T follicular helper cell (primary cell): ENCODE data around the gene TIE1.

ENCODE experiments used
- DNase-seq: peaks from one replicate; pipeline ENCODE4 v3.0.0-alpha.2; 2020; ENCODE audit warnings: low read depth
- total RNA-seq, 2 experiments: gene quantifications; one replicate each; lab custom pipeline; 2026; lab: John Stamatoyannopoulos, UW

TIE1 gene
- total RNA-seq = 0 to 0.04 reads per million in 2 experiments

DNA sequence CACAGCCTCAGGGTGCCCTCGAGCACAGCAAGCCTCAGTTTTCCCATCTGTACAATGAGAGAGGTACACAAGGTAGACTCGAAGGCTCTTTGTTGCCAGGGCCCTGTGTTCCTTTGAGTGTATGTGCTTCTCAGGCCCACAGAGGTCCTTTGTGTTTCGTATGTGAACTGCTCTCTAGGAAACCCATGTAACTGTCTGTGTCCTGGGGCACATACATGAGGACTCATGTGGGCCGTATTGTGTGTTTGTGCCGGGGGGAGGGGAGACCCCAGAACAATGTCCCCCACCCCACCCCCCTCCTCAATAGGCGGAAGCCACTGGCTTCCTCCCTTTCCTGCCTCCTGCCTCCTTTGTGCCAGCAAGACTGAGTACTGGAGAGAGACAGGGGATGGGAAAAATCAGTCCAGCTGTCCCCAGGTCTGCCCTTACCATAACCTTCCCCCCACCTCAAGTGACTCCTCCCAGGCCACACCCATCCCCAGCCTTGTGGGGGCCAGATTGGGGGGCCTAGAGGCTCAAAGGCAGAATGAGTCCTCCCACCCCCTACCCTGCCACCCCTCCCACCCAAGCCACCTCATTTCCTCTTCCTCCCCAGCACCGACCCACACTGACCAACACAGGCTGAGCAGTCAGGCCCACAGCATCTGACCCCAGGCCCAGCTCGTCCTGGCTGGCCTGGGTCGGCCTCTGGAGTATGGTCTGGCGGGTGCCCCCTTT is at the start of gene TIE1:
TSS of gene TIE1 (plus strand) at position 605 of the 717 bp plus-strand sequence. CDS start at position 695, 90 bp downstream.
- no peak for DNase-seq

DNA sequence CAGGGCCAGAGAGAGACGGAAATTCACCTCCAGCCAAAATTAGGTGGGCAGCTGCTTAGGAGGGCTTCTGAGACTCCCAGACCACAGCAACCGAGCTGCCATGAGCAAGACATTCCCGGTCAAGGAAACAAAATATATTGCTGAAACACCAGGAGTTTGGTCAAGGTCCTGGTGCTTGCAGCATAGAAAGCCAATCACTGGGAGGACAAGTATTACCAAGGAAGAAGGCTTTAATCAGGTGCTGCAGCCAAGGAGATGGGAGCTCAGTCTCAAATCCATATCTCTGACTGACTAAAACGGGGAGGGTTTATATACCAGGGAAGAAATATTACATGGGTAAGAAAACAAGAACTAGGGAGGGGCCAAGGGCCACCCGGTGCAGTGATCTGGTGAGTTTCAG is 49.8 kb upstream of the TIE1 start:
- no peak for DNase-seq

DNA sequence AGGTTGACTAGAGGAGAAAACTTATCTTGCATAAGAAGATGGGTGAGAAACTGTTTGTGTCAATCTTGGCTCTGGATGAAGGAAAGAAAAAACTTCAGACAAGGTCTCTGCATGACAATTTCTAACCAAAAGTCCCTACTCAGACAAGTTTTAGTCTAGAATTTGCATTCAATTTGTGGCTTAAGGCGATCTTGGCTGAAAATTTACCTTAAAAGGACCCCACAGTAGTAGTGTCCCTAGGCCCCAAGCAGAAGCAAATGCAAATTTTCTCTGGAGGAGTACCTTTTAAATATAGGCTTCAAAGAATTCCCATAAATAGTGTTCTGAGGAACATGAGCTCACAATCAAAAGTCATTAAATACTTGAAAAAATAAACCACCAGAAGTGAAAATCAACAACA is 48.6 kb upstream of the TIE1 start:
- DNase-seq = no peak

DNA sequence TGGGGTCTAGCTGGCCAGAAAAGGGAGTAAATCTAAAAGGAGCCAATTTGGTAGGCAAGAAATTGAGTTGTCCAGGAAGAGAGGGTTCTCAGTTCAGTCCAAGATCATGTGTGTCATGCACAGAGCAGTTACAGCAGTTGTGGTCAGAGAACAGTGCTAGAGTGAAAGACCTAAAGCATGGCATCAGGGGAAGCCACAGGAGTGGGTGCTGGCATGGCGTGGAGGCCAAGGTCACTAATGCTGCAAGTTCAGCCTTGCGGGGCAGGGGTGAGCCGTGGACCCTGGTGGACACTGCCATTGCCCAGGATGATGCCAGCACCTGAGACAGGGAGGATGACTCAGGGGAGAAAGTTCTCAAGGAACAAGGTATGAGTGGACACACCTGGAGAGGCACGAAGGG is 47.6 kb upstream of the TIE1 start:
- DNase-seq = no peak

DNA sequence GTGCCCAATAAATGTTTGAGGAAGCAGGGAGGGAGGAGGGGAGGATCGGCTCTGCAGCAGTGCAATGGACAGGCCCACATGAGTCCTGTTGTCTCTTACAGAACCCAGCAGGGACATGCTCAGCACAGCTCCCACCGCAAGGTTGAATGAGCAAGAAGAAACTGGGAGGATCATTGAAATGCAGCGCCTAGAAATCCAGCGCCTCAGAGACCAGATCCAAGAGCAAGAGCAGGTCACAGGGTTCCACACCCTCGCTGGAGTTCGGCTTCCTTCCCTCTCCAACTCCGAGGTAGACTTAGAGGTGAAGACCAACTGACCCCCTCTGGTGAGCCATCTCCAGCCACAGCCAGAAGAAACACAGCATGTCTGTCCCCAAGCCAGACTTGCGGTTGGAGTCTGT is 46.9 kb upstream of the TIE1 start:
- no peak for DNase-seq

DNA sequence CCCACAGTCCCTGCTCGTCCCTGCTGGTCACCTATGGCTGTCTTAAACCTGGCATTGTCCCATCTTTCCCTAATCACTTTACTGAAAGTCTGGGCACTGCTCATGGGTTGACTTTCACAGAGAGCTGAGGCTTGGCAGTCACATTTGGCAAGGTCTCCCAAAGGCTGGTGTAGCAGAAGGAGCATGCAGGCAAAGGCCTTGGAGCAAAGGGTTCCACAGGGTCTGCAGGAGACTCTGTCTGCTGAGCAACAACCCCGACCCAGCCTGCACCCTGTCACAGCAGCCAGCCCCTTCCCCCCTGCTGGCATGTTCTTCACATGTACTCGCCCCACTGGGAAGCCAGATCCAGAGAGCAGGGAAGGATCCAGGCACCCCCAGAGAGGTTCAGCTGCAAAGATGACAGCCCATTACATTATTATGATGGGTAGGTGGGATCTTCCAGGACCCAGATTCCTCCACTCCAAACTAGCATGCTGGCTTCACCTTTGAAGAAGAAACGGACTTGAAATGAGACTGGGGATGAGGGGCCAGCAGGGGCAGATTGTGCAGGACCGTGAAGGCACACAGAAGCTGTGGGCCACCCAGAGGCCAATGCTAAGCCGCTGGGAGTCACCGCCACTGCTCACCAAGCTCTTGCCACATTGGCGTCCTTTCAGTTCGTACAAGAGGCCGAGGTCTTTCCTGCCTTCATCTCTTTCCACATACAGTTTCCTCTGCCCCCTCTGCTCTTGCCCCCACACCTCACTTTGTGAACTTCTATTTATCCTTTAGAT is 45.2 kb upstream of the TIE1 start:
- DNase-seq = no peak

DNA sequence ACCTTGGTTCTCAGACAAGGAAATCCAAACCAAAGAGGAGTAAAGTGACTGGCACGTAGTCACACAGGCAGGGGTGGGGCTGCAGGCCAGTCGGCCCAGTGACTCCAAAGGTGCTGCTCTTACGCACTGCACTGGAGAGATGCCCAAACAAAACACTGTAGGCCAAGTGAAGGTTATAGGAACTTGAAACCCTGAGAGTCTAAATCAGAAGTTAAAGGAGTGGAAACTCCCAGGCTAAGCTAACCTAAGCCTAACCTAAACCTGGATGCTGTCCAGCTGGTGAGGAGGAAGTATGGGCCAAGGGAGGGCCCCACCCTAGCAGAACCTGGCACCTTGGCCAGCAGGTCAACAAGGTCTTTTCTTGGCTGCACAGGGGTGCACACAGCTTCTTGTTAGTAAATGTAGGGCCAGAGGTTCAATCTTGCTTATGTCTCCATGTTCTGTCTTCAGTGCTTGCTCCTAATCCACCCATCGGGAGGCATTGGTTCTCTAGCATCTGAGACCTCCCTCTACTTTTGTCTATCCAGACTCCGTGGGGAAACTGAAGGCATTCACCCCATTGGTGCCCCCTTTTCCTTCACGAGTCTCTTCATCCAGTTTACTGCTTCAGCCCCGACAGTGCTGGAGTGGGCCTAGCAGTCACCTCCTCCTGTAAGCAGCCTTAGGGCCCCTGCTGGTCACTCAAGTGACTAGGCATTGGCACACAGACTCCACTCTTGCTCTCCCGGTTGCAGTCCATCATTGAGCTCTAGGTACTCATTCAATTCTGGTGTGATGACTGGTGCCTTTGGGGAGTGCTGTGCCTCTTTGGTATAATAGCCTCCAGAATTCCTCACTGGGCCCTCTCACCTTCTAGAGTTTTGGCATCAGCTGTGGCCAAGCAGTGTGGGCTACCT is 43.9 kb upstream of the TIE1 start:
- no peak for DNase-seq

DNA sequence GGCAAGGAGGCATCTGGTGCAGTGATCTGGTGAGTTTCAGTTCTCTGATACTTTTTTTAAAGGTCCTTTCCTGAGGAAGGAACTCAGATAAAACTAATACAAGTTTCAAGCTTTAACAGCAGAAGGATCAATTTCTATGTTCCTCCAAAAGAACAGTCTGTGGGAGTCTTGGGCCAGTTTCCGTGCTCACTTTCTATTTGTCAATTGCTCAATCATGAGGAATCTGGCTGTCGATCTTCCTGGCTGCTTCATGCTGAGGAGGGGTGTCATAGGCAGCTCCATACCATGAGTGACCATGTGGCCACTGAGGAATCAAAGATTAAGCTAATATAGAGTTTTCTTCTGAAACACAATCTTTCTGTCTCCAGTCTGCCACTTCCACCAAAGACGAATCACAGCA is 42.4 kb upstream of the TIE1 start:
- no peak for DNase-seq

DNA sequence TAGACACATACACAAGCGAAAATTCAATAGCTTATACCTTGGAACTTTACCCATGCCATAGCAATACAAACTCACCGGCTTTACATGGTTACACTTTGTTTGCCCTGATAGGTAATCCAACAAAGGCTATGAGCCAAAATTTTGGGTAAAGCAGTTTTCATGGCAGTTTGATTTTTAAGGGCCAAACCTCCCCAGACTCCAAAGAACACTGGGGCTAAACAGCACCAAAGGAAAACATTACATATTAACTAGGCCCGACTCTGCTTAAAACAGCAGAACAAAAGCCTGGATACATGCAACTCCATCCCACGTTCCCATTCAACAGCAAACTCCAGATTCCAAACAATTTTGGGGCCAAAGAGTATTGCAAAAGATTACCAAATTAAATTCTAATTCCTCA is 35.4 kb upstream of the TIE1 start:
- no peak for DNase-seq

DNA sequence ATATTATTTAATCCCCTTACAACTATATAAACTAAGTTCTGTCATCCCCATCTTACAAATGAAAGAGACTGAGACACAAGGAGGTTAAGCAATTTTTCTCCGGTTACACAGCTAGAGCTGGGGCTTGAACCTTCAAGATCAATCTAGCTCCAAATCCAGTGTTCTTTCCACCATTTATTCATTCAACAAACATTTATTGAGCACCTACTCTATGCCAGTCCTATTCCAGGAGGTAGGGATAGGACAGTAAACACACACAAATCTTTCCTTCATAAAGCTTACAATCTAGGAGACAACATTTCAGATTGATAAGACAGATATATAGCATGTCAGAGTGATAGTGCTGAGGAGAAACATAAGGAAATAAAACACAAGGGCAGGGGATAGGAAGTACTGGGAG is 33.9 kb upstream of the TIE1 start:
- no peak for DNase-seq

DNA sequence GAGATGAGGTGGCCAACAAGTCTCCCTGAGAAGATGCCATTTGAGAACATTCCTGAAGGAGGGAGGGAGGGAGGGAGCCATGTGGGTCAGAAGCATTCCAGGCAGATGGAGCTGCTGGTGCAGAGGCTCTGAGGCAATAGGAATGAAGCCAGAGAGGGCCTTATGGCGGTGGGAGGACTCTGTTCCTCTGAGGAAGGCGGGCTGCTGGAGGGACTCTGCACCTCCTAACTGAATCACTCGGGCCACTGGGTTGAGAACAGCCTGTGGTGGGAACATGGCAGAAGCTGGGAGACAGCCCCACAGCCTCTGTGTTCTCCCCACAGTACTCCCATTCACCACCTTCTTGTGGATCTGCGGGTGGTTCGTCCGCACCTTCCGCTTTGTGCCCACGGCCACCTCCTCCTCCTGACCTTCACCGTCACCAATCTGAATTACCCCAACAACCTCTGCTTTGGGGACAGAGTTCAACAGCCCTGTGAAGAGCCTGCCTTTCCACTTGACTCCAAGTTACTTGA is 33.4 kb upstream of the TIE1 start:
- no peak for DNase-seq

DNA sequence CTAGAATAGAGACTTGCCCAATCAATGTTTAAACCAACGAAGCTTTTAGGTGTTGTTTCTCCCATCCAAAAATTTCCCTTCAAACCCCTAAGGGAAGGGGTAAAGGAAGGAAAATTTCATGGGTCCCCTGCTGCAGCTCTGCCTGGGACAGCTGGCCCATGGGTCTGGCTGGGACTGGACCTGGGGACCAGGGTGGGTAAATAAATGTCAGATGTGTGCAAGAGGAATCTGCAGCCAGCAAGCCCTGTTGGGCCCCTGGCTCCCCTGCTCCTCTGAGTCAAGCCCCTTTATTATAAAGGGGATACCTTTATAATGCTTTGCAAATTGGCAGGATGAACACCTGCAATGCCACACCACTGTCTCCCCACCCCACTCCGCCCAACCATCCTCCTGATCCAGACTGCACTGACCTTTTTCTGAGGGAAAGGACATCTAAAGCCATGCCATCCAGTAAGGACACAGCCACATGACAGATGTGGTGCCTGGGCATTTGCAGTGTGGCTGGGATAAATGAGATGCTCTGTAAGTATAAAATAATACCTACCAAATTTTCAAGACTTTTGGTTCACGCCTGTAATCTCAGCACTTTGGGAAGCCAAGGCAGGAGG is 32.9 kb upstream of the TIE1 start:
- DNase-seq = no peak

DNA sequence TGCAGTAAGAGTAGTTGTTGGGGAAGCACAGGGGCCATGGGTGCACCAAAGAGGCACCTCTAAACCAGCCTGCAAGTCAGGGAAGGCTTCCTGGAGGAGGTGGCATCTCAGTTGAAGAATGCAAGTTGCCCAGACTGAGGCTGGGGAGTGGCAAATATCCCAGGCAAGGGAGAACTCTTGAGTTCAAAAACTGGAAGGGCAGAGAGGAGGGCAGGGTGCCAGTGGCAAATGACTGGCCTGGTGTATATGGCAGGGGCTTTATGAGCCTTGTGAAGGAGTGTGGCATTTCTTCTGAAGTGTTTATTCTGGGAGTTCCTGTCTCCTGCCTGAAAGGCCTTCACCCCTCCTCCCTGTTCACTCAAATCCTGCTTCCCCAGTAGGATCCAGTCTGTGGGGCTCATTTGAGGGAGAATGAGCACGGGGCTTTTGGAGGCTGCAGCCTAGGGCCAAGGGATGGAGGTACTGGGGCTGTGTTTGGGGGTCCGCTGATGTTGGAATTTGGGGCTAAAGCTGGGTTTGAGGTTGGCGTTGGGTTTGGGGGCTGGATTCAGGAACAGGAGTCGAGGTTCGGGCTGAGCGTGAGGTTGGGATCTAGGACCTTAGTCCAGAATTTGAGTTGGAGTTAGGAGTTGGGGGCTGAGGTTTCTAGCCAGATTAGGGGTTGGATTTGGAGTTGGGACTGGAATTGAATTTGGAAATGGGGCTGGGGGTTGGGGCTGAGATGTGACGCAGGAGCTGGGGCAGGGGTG is 31.0 kb upstream of the TIE1 start, which contains the start of gene TMEM125:
TSS of gene TMEM125 (plus strand) at position 357 of the 749 bp plus-strand sequence. CDS start 2,740 bp downstream, outside the sequence.
- no peak for DNase-seq

DNA sequence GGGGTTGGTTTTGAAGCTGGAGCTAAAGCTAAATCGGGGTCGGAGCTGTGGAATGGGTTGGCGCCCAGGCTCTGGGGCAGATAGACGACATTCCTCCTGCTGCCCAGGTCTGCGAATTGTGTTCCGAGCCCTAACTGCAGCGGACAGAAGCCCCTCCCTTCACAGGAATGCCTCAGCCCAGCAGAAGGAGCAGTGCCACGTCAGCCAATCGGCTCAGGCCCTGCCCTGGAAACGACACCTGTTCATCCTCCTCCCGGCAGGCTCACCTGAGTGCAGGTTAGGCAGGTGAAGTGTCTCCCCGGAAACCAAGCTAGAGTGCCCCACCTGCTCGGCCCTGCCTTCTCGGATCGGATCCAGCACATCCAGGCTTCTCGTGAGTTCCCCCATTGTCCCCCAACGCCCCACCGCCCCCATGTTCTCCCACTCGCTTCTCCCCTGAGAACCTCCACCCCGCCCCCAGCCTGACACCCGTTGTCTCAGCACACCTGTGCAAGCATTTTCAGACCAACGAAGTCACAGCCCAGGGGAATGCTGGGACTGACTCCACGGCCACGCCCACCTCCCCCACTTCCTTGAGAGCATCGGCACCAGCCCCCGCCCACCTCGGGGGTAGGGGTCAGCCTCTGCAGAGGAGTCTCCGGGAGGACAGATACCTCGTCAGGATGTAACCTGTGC is 30.2 kb upstream of the TIE1 start:
- DNase-seq = no peak

DNA sequence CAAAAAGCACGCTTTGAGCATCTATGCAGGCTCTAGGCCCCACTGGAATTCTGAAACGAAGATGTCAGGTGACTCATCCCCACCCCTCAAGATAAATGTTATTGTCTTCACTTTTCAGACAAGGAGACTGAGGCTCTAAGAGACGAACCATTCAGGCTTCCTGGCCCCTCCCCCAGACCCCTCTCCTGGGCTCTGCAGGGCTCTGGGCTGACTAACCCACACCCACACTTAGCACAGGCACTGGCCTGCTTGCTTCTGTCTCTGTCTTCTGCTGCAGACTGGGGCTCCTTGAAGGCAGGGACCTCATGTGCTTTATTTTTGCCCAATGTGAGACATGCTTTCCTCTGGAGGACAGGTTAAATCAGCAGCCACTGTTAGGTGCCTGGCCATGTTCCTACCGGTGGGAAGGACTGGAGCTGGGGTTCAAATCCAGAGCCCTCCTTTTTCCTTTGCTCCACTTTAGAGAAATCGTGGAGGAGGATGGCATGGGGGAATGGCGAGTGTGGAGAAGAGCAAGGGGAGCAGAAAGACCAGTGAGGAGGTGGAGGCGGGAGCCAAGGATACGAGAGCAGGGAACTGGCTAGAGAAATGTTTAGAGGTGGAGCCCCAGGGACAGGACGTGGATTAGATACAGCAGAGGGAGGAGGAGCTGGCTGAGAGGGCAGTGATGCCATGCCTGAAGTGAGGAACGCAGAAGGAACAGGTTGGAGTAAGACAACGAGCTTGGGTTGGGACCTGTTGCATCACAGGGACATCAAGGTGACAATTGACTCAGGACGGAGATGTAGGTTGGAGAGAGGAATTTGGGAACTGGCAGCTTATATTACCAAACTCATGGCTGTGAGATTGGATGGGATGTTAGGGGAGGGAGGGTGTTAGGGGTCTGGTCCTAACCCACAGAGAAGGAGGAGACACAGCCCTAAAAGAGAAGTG is 29.3 kb upstream of the TIE1 start:
- no peak for DNase-seq

DNA sequence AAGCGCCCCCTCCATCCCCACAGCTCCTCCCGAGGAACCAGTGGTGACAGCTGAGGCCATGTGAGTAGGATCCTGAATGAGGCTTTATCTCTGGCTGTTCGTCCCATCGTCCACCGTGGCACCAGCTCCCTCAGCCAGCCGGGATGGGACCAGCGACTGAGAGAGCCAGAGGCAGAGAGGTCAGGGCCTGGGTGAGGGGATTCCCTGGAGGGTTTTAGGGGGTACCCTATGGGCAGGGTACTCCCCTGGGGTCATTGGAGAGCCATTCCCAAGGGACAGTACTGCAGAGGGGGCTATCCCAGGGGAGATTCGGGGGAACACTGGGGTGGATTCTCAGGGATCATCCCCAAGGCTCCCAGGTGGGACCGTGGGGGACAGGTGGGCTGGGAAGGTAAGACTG is 28.6 kb upstream of the TIE1 start:
- DNase-seq = no peak

DNA sequence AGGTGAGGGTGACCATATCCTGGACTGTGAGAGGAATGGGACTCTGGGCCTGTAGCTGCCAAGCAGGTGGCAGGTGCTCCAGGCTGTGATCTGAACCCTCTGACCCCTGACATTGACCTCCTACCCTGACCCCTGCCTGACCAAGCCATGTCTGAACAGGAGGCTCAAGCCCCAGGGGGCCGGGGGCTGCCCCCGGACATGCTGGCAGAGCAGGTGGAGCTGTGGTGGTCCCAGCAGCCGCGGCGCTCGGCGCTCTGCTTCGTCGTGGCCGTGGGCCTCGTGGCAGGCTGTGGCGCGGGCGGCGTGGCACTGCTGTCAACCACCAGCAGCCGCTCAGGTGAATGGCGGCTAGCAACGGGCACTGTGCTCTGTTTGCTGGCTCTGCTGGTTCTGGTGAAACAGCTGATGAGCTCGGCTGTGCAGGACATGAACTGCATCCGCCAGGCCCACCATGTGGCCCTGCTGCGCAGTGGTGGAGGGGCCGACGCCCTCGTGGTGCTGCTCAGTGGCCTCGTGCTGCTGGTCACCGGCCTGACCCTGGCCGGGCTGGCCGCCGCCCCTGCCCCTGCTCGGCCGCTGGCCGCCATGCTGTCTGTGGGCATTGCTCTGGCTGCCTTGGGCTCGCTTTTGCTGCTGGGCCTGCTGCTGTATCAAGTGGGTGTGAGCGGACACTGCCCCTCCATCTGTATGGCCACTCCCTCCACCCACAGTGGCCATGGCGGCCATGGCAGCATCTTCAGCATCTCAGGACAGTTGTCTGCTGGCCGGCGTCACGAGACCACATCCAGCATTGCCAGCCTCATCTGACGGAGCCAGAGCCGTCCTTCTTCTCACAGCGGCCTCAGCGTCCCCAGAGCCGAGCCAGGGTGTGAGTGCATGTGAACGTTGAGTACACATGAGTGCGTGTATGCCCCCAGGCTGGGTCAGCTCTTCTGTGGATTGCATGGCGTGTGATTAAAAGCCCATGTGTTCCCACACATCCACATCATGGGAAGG is 27.9 kb upstream of the TIE1 start:
- no peak for DNase-seq

DNA sequence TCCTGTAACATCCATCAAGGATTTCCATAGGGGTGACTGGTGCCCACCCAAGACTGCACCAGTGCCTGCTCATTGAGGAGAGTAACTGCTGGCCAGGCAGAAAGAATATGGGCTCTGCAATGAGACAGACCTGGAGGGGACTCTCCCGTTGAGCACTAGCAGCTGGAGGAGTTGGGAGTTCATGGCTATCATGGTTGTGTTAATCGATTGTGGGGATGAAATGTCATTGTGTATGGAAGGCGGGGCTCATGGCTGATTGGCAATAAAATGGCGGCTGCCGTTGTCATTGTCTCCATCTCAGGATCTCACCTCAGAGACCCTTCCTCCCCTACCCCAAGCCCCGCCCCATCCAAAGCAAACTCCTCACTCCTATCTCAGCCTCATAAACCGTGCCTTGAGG is 27.1 kb upstream of the TIE1 start:
- no peak for DNase-seq
